Measurements from ENCODE around the gene PCMT1. TPM values are rescaled to one million over a fixed set of nuclear protein-coding genes. Genes with fewer than 3 reads are reported as not detected.
A peak's percentile ranks its signal among the peaks of the same experiment; 100 is the strongest.

PCMT1 gene
- total and polyA plus RNA-seq, 9 of the 15 experiments (the other 6 are each of a cell fraction or from before 2014, with no cell fraction given): 217 to 541 (median 327) TPM

- TF ChIP-seq ZNF197 (CRISPR knock-in tag; IDR thresholded peaks at IDR 0.05; ENCODE audit: low read depth) (peak; percentile 85), TFAM (CRISPR knock-in tag; conservative IDR thresholded peaks at IDR 0.05) (no peak), NELFE (IDR thresholded peaks at IDR 0.05; ENCODE audit: insufficient read depth, insufficient read length) (no peak), RBM39 (optimal IDR thresholded peaks at IDR 0.05; ENCODE audit: low read depth, low read length) (no peak), ZNF668 (CRISPR knock-in tag; IDR thresholded peaks at IDR 0.05) (no peak), ARID2 (IDR thresholded peaks at IDR 0.05) (no peak), SMAD4 (CRISPR knock-in tag; conservative IDR thresholded peaks at IDR 0.05) (peak; percentile 63), SRF (CRISPR knock-in tag; IDR thresholded peaks at IDR 0.05) (no peak), DPF2 (IDR thresholded peaks at IDR 0.05) (peak; percentile 82), GATAD2A (IDR thresholded peaks at IDR 0.05) (no peak; the same call in 1 of the 2 replicates), MYNN (IDR thresholded peaks at IDR 0.05) (no peak; the same call in 1 of the 2 replicates), MYNN (CRISPR knock-in tag; IDR thresholded peaks at IDR 0.05) (no peak), ZC3H11A (IDR thresholded peaks at IDR 0.05; ENCODE audit: low read depth, low read length) (no peak), KLF16 (IDR thresholded peaks at IDR 0.05) (no peak), COPS2 (conservative IDR thresholded peaks at IDR 0.05) (no peak), BRF1 (IDR thresholded peaks at IDR 0.05; ENCODE audit: borderline replicate concordance, extremely low read depth, insufficient read length) (no peak), E2F5 (CRISPR knock-in tag; IDR thresholded peaks at IDR 0.05) (peak; percentile 74; the same call in 1 of the 2 replicates), NFE2 (IDR thresholded peaks at IDR 0.05; ENCODE audit: low read depth) (no peak)
- TF ChIP-seq, protein P1, sequence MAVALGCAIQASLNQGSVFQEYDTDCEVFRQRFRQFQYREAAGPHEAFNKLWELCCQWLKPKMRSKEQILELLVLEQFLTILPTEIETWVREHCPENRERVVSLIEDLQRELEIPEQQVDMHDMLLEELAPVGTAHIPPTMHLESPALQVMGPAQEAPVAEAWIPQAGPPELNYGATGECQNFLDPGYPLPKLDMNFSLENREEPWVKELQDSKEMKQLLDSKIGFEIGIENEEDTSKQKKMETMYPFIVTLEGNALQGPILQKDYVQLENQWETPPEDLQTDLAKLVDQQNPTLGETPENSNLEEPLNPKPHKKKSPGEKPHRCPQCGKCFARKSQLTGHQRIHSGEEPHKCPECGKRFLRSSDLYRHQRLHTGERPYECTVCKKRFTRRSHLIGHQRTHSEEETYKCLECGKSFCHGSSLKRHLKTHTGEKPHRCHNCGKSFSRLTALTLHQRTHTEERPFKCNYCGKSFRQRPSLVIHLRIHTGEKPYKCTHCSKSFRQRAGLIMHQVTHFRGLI (CRISPR knock-in tag; IDR thresholded peaks at IDR 0.05): peak; percentile 100; the same call in 1 of the 2 replicates
- TF ChIP-seq, protein P2, sequence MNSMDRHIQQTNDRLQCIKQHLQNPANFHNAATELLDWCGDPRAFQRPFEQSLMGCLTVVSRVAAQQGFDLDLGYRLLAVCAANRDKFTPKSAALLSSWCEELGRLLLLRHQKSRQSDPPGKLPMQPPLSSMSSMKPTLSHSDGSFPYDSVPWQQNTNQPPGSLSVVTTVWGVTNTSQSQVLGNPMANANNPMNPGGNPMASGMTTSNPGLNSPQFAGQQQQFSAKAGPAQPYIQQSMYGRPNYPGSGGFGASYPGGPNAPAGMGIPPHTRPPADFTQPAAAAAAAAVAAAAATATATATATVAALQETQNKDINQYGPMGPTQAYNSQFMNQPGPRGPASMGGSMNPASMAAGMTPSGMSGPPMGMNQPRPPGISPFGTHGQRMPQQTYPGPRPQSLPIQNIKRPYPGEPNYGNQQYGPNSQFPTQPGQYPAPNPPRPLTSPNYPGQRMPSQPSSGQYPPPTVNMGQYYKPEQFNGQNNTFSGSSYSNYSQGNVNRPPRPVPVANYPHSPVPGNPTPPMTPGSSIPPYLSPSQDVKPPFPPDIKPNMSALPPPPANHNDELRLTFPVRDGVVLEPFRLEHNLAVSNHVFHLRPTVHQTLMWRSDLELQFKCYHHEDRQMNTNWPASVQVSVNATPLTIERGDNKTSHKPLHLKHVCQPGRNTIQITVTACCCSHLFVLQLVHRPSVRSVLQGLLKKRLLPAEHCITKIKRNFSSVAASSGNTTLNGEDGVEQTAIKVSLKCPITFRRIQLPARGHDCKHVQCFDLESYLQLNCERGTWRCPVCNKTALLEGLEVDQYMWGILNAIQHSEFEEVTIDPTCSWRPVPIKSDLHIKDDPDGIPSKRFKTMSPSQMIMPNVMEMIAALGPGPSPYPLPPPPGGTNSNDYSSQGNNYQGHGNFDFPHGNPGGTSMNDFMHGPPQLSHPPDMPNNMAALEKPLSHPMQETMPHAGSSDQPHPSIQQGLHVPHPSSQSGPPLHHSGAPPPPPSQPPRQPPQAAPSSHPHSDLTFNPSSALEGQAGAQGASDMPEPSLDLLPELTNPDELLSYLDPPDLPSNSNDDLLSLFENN (IDR thresholded peaks at IDR 0.05; ENCODE audit: low read depth in 2 of 2, low read length in 2 of 2): peak in 1 of 2 experiments; percentile 58; a peak in 1 of 4 replicates
- TF ChIP-seq, protein P3, sequence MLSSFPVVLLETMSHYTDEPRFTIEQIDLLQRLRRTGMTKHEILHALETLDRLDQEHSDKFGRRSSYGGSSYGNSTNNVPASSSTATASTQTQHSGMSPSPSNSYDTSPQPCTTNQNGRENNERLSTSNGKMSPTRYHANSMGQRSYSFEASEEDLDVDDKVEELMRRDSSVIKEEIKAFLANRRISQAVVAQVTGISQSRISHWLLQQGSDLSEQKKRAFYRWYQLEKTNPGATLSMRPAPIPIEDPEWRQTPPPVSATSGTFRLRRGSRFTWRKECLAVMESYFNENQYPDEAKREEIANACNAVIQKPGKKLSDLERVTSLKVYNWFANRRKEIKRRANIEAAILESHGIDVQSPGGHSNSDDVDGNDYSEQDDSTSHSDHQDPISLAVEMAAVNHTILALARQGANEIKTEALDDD (IDR thresholded peaks at IDR 0.05): no peak
Measured at GRCh38 chr6:149717588-149718458, 31.7 kb upstream of the PCMT1 start, which contains the start of gene LATS1 (continued).
